ENCODE measurements around the gene MAP7D3. TPM values are rescaled to one million over a fixed set of nuclear protein-coding genes. Genes with fewer than 3 reads are reported as not detected.

Gene MAP7D3
- total RNA-seq, 1 experiment from 2014 or later = 7.6 TPM

GRCh38 chrX:136205882-136206380 lies 45.3 kb downstream of the MAP7D3 start:
- no peak overlapping the region for H3K4me3 ChIP-seq (ENCODE audit: insufficient read depth, low read depth, low read length)
- no peak for DNase-seq
- no peaks in the 10 kb centered on the region for H3K36me3 ChIP-seq (replicated peaks; ENCODE audit: control insufficient read depth, insufficient read depth, low read length)
- H3K27me3 ChIP-seq (ENCODE audit: control insufficient read depth, insufficient read depth, low read length) = no peaks in the 10 kb centered on the region

- no peak overlapping the region for H3K4me3 ChIP-seq (ENCODE audit: insufficient read depth, low read depth, low read length)
- no peak for DNase-seq
- no peaks in the 10 kb centered on the region for H3K36me3 ChIP-seq (replicated peaks; ENCODE audit: control insufficient read depth, insufficient read depth, low read length)
- H3K27me3 ChIP-seq (ENCODE audit: control insufficient read depth, insufficient read depth, low read length) = no peaks in the 10 kb centered on the region
These were observed 46.6 kb downstream of the MAP7D3 start for GRCh38 chrX:136204571-136204970.

- Histone ChIP-seq H3K4me3 (ENCODE audit: insufficient read depth, low read depth, low read length) (no peak overlapping the region), H3K36me3 (replicated peaks; ENCODE audit: control insufficient read depth, insufficient read depth, low read length) (no peaks in the 10 kb centered on the region), H3K27me3 (ENCODE audit: control insufficient read depth, insufficient read depth, low read length) (no peaks in the 10 kb centered on the region)
- no peak for DNase-seq
These were observed 47.2 kb downstream of the MAP7D3 start for GRCh38 chrX:136203951-136204350.

- no peaks in the 10 kb centered on the region for H3K36me3 ChIP-seq (replicated peaks; ENCODE audit: control insufficient read depth, insufficient read depth, low read length)
- no peaks in the 10 kb centered on the region for H3K27me3 ChIP-seq (ENCODE audit: control insufficient read depth, insufficient read depth, low read length)
- no peak overlapping the region for H3K4me3 ChIP-seq (ENCODE audit: insufficient read depth, low read depth, low read length)
- DNase-seq = no peak
These were observed 47.8 kb downstream of the MAP7D3 start for GRCh38 chrX:136203438-136203837.

- DNase-seq = no peak
- Histone ChIP-seq H3K27me3 (ENCODE audit: control insufficient read depth, insufficient read depth, low read length) (no peaks in the 10 kb centered on the region), H3K36me3 (replicated peaks; ENCODE audit: control insufficient read depth, insufficient read depth, low read length) (no peaks in the 10 kb centered on the region), H3K4me3 (ENCODE audit: insufficient read depth, low read depth, low read length) (no peak overlapping the region)
These were observed 48.3 kb downstream of the MAP7D3 start for GRCh38 chrX:136202889-136203288.

GRCh38 chrX:136201601-136202000 lies 49.6 kb downstream of the MAP7D3 start:
- DNase-seq = no peak
- Histone ChIP-seq H3K4me3 (ENCODE audit: insufficient read depth, low read depth, low read length) (no peak overlapping the region), H3K36me3 (replicated peaks; ENCODE audit: control insufficient read depth, insufficient read depth, low read length) (no peaks in the 10 kb centered on the region), H3K27me3 (ENCODE audit: control insufficient read depth, insufficient read depth, low read length) (no peaks in the 10 kb centered on the region)

GRCh38 chrX:136200466-136200865 lies 50.7 kb downstream of the MAP7D3 start:
- Histone ChIP-seq H3K27me3 (ENCODE audit: control insufficient read depth, insufficient read depth, low read length) (no peaks in the 10 kb centered on the region), H3K36me3 (replicated peaks; ENCODE audit: control insufficient read depth, insufficient read depth, low read length) (no peaks in the 10 kb centered on the region), H3K4me3 (ENCODE audit: insufficient read depth, low read depth, low read length) (no peak overlapping the region)
- no peak for DNase-seq

GRCh38 chrX:136199365-136199764 lies 51.8 kb downstream of the MAP7D3 start:
- no peaks in the 10 kb centered on the region for H3K36me3 ChIP-seq (replicated peaks; ENCODE audit: control insufficient read depth, insufficient read depth, low read length)
- no peaks in the 10 kb centered on the region for H3K27me3 ChIP-seq (ENCODE audit: control insufficient read depth, insufficient read depth, low read length)
- DNase-seq = no peak
- H3K4me3 ChIP-seq (ENCODE audit: insufficient read depth, low read depth, low read length) = no peak overlapping the region

GRCh38 chrX:136198678-136199243 lies 52.4 kb downstream of the MAP7D3 start:
- Histone ChIP-seq H3K4me3 (ENCODE audit: insufficient read depth, low read depth, low read length) (no peak overlapping the region), H3K27me3 (ENCODE audit: control insufficient read depth, insufficient read depth, low read length) (no peaks in the 10 kb centered on the region), H3K36me3 (replicated peaks; ENCODE audit: control insufficient read depth, insufficient read depth, low read length) (no peaks in the 10 kb centered on the region)
- DNase-seq = no peak

- DNase-seq = no peak
- H3K36me3 ChIP-seq (replicated peaks; ENCODE audit: control insufficient read depth, insufficient read depth, low read length) = no peaks in the 10 kb centered on the region
- H3K4me3 ChIP-seq (ENCODE audit: insufficient read depth, low read depth, low read length) = no peak overlapping the region
These were observed 53.2 kb downstream of the MAP7D3 start for GRCh38 chrX:136198010-136198409.

GRCh38 chrX:136196691-136197155 lies 54.5 kb downstream of the MAP7D3 start:
- DNase-seq = no peak
- H3K4me3 ChIP-seq (ENCODE audit: insufficient read depth, low read depth, low read length) = no peak overlapping the region
- H3K27me3 ChIP-seq (ENCODE audit: control insufficient read depth, insufficient read depth, low read length) = no peaks in the 10 kb centered on the region
- H3K36me3 ChIP-seq (replicated peaks; ENCODE audit: control insufficient read depth, insufficient read depth, low read length) = no peaks in the 10 kb centered on the region

More at GRCh38 chrX:136198010-136198409, 53.2 kb downstream of the MAP7D3 start:
- no peaks in the 10 kb centered on the region for H3K27me3 ChIP-seq (ENCODE audit: control insufficient read depth, insufficient read depth, low read length)

- no peak for DNase-seq
- Histone ChIP-seq H3K36me3 (replicated peaks; ENCODE audit: control insufficient read depth, insufficient read depth, low read length) (no peaks in the 10 kb centered on the region), H3K27me3 (ENCODE audit: control insufficient read depth, insufficient read depth, low read length) (no peaks in the 10 kb centered on the region), H3K4me3 (ENCODE audit: insufficient read depth, low read depth, low read length) (no peak overlapping the region)
These were observed 56.0 kb downstream of the MAP7D3 start for GRCh38 chrX:136195247-136195646.

- DNase-seq = no peak
- H3K27me3 ChIP-seq (ENCODE audit: control insufficient read depth, insufficient read depth, low read length) = no peaks in the 10 kb centered on the region
- H3K36me3 ChIP-seq (replicated peaks; ENCODE audit: control insufficient read depth, insufficient read depth, low read length) = no peaks in the 10 kb centered on the region
- no peak overlapping the region for H3K4me3 ChIP-seq (ENCODE audit: insufficient read depth, low read depth, low read length)
These were observed 56.7 kb downstream of the MAP7D3 start for GRCh38 chrX:136194536-136194935.

GRCh38 chrX:136193771-136194170 lies 57.4 kb downstream of the MAP7D3 start:
- H3K27me3 ChIP-seq (ENCODE audit: control insufficient read depth, insufficient read depth, low read length) = no peaks in the 10 kb centered on the region
- no peaks in the 10 kb centered on the region for H3K36me3 ChIP-seq (replicated peaks; ENCODE audit: control insufficient read depth, insufficient read depth, low read length)
- DNase-seq = no peak
- no peak overlapping the region for H3K4me3 ChIP-seq (ENCODE audit: insufficient read depth, low read depth, low read length)

GRCh38 chrX:136192839-136193414 lies 58.3 kb downstream of the MAP7D3 start:
- DNase-seq = no peak
- H3K36me3 ChIP-seq (replicated peaks; ENCODE audit: control insufficient read depth, insufficient read depth, low read length) = no peaks in the 10 kb centered on the region
- H3K27me3 ChIP-seq (ENCODE audit: control insufficient read depth, insufficient read depth, low read length) = no peaks in the 10 kb centered on the region
- no peak overlapping the region for H3K4me3 ChIP-seq (ENCODE audit: insufficient read depth, low read depth, low read length)

All from H7 (cell line).